Hematopoietic multipotent progenitor cell treated with erythropoietin and hydrocortisone succinate and interleukin-3 and kit ligand, for 4 days (in vitro differentiated cells): Measurements from ENCODE around the gene NECAB3.

ENCODE experiments used
- DNase-seq: peaks from one replicate; pipeline ENCODE4 v3.0.0-alpha.2; 2015

NECAB3 gene

DNA sequence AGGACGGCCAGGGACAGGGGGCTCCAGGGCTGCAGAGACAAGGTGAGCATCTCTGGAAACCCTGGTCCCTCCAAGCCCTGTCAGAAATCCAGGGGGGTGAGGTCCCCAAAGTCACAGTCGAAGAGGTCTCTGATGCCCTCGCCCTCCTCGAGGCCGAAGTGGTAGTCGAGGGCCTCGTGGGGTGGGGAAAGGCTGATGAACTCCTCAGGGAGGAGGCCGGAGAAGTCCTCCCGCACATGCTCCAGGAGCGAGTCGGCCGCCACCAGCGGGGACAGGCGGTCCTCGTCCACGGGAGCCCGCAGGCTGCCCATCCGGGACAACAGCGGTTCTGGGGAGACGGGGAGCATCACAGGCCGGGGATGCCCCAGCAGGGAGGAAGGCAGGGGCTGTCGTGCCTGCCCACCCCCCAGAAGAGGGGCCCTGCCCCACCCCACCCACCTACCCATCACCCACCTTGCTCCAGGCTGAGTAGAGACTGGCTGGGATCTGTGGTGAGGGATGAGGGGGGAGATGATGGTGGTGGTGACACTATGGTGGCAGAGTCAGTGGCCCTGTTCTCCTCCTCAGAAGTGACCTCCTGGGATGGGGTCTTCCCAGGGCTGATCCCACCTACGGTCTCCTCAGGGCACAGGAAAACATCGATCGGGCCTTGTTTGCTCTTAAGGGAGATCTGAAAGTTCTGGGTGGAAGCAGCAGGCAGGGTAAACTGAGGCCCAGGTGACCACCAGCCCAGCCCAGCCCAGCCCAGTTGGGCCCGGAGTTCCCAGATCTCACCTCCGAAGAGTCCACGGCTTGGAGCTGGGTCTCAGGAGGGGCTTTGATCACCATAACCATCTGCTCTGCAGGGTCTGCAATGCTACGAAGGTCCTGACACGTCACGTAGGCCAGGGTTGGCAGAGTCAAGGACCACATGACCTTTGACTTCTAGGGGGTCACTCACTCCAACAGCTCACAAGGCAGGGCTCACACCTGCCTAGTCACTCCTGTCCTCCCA, 2.7 kb upstream of the NECAB3 start:
- DNase-seq = no peak

DNA sequence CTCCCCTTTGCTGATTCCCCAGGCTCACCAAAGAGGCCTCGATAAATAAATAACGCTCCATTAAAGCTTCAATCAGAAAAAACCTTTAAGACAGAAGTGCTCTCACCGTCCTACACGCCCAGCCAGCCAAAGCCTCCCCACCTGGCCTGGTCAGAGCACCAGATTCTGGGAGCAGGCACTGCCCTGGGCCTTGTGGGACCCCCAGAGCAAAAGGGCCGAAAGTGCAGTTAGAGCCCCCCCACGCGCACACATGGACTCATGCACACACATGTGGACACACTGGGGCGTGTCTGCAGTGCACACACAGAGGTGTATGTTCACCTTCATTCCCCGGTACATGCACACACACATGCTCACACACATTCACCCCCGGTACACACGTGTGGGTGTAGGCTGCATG, 1.9 kb upstream of the NECAB3 start:
- no peak for DNase-seq

DNA sequence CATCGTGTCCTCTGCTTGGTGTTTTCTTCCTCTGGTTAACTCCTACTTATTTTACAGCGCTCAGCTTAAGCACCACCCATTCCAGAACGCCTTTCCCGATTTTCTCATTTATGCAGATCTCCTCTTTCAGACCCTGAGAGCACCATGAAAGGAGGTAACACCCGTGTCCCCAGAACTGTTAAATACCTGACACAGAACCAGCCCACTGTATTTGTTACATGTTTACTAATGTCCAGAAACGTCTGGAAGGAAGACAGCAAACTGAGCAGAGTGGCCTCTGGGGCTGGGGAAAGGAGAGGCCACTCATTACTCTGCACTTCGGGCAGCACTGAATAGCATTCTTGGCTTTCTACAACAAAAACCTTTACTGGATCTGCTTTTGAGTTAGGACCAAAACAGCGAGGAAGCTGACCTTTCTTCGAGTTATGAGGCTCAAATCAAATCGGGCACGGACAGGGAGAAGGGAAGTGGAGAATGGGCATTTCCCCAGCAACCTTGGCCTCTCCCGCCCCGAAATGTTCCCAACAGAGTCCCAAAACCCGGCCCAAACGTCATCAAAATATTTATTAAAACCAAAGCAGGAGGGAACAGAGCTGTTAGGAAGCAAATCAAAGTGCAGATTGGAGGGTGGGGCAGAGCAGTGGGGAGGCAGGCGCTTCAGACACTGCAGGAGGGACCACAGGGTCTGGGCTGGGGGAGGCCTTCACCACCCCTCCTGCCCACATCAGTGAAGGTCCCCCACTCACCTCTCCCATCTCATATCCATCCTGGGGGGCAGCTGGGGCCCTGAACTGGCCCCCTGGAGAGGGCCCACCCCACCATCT, 1.1 kb upstream of the NECAB3 start:
- no peak for DNase-seq

DNA sequence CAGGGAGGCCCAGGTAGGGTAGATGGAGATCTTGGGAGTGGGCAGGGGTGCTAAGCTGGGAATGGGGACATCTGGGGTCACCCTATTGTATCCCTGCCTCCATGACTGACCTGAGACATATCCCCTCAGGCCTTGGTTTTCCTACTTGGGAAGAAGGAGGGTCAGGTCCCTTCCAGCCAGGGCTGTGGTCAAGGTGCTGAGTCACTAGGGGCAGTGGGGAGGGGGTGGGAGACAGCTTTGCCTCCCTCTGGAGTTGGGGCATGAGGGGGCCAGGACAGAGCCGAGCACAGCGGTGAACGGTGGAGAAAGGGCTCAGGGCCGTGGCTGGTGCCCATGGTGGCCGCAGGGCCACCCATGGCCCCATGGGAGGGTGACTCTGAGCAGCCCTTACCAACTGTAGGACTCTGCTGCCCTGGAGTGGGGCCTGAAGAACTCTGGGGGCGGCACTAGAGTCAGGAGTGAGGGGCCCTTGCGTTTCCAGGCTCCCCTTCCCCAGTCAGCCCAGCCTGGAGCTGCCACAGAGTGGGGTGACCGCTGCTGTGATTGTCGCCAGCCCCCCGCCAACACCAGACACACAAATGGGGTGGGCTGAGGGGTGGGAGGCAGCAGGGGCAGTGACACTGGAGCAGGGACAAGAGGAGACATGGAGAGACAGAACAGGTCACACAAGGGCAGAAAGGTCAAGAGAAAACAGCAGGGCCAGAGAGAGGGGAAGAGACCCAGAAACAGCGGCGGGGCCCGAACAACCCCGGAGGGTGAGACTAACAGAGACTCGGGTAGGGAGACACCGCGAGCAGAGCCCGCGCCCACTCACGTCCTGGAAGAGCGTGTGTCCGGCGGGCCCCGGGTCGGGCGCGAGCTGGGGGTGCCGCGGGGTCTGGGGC, 576 bp downstream of the NECAB3 start:
- no peak for DNase-seq

DNA sequence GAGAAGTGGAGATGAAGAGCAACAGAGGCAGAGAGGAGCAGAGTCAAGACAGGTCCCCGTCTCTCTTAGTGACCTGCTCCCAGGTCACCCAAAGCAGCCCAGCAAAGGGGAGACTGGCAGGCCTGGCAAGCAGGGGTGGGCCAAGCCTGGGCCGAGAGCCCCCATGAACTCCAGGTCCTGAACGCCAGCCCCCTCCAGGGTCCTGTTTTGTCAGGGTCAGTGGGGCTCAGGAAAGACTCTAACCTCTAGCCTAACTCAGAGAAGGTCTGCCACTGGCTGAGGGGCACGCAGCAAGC, 1.2 kb downstream of the NECAB3 start:
- DNase-seq = no peak

DNA sequence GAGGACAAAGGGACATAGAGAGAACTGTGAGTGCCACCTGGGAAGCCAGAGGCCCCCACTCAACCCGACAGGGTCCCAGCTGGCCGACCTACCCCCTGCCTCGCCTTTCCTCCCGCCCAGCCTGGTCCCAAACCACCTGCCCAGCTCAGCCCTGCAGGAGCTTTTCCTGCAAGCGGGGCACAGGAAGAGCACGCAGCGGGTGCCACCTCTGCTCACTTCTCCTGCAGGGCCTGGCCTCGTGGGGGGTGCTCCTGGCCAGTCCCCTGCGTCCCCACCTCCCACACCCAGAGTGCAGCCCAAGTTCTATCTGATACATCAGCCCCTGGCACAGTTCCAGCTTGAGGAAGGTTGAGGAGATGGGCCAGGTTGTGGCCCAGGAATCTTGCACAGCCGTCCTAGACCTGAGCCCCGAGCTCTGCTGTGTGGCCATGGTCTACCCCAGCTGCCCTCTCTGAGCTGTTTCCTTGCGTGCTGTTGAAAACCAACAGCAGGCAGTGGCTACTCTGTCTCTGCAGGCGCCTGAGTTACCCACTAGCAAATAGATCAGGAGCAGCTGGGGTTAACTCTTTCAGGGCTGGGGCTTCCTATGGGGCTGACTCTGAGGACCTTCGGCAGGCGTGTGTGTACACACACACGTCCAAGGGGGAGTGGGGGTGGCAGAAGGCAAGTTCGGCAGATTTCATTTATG, 1.7 kb downstream of the NECAB3 start:
- no peak for DNase-seq

DNA sequence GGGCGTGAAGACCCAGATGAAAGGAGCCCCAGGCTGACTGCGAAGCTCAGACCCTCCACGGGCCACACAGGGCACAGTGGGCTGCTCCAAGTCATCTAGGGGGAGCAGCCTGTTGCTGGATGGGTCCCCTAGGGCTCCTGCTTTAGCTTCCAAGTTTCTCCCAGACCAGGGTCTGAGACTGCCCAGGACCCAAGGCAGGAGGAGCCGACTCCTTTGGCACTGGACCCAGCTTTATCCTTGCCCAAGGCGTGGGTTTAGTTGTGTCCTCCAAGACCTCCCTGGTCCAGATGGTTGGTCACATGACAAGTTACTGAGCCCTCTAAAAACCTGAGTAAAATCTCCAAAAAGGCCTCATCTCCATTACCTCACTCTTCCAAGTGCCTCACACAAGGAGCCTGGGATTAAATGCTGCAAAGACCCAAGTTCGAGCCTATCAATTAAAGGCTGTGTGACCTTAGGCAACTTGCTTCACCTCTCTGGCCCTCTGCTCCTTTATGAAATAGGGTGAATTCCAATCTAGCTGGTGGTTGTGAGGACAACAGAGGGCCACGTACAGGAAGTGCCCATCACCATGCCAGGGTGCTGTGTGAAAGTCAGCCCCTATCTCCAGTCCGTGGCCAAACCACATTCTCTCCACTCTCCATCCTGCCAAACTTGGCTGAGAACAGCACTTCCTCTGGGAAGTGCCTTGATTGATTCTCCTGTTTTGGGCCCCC, 2.5 kb downstream of the NECAB3 start:
- no peak for DNase-seq

DNA sequence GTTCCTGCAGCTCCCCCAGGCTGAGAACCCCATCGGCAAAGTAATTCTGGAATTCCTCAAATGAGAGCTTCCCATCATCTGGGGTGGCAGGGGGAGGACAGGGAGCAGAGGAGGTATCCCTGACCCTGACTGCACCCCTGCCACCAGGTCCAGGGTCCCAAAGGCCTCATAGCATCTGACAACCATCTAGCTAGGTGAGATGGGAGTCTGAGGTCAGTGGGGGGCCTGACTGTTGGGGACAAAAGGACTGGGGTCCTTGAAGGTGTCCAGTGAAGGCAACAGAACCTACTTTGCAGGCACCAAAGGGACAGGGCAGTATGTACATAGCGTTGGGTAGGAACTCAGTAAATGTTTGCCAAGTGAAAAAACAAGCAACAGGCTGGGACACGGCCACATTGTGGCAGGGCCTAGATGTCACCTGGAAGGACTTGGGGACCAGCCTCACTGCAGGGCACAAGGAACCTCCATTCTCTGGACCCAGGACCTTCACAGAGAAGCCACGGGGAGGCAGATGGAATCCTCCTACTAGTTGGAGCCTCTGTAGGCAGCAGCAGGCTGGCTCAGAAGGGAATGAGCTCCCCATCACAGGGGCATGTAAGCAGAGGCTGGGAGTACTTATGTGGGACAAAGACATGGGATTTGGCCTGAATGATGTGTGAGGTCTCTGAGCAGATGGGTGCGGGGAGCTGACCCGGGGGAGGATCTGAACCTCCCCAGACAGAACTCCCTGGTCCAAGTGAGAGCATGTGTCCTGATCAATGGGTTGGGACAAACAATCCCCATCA, 3.3 kb downstream of the NECAB3 start:
- no peak for DNase-seq

DNA sequence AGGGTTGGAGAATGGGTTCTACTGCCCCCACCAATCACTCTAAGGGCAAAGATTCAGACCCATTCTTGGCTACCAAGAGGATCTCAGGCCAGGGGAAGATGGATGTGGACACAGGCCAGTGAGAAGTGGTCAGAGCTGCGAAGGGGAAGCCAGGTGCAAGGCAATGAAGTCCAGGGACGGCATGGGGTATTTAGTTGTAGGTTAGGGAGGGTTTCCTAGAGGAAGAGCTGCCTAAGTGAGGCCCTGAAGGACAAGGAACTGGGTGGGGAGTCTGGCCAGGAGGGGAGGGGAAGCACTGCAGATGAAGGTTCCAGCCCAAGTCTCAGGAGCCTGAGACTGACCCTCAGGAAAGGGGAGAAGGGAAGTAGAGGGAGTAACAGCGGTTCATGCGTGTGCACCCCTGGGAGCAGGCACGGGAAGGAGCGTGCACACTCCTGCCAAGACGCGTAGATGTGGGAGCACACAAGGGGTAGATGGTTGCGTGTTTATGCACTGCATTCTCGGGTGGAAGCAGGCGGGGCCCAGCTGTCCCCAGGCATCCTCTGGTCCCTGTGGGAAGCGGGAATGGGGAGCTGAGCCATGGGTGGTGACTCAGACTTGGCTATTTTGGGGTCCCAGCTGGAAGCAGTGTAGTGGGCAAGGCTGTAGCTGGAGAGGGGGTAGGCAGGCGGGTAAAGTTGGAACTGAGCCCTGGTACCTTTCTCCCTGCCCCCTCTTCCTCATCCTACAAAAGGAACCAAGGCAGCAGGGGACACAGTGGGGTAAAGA, 4.2 kb downstream of the NECAB3 start:
- DNase-seq = no peak

DNA sequence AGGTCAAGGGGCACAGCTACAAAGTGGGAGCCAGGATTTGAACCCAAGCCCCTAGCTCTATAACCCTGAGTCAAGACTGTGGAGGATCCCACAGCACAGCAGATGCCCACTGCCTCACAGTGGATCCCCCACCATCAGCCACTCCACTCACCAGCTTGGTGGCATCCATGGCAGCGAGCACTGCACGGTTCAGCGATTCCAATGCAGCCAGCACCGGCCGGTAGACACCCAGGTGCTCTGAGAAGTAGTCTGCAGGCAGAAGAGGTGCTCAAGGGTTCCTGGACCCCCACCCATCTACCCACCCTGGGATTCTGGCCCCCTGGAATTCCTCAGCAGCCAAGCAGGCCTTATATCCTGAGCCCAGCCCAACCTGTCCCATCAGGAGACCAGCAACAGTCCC, 5.0 kb downstream of the NECAB3 start:
- no peak for DNase-seq

DNA sequence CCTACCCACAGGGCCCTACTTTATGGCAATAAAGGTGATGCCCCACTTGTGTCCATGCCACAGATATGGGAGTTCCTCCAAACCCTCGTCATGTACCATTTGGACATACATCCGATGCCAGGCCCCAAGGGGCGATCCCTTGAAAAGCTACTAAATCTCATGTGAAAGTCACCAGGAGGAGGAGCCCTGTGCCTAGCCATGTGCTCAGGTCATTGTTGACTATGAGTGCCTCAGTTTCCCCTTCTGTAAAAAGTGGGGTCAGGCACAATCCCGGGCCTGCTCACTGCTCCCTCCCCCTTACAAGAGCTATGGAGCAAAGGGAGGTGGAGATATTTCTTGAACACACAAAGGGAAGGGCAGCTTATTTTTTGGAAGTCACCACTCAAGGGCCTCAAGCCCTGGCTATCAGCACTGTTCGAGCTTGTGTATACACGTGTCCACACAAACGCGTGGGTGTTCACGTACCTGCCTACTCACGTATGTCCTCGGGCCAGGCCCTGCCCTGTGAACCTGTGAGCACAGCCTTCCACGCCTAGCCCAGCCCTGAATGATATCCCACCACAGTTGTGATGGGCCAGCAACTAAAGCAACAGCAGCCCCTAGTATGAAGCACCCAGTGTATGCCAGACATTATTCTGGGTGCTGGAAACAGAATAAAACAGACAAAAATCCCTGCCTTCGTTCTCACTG, 5.6 kb downstream of the NECAB3 start:
- no peak for DNase-seq

DNA sequence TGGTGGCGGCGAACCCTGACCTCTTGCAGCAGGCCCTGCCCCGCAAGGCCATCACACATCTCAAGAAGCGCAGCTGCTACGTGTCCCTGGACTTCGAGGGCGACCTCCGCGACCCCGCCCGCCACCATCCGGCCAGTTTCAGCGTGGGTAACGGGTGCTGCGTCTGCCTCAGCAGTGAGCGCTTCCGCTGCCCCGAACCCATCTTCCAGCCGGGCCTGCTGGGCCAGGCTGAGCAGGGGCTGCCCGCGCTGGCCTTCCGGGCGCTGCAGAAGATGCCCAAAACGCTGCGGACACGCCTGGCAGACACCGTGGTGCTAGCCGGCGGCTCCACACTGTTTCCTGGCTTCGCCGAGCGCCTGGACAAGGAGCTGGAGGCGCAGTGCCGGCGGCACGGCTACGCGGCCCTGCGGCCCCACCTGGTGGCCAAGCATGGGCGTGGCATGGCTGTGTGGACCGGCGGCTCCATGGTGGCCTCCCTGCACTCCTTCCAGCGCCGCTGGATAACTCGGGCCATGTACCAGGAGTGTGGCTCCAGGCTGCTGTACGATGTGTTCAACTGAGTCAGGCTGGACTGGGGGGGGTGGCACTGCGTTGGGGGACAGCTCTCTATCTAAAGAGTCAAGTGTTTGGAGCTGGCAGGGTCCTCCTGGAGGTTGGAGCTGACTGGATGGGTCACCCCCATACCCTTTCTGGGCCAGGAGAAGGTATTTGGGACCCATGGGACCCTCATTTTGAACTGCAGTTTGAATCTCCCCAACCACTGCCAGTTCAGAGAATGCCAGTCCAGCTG, 6.4 kb downstream of the NECAB3 start:
- peak; percentile 92 for DNase-seq

DNA sequence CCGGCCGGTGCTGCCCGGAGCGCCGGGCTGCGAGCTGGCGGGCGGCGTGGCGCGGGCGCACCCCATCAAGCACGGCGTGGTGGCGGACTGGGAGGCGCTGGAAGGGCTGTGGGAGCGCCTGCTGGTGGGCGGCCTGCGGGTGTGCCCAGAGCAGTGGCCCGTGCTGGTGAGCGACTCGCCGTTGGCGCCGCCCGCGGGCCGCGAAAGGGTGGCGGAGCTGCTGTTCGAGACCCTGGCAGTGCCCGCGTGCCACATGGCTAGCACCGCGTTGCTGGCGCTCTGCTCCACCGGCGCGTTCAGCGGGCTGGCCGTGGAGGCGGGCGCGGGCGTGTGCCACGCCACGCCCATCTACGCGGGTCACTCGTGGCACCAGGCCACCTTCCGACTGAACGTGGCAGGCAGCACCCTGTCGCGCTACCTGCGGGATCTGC, 7.0 kb downstream of the NECAB3 start:
- peak; percentile 72 for DNase-seq

DNA sequence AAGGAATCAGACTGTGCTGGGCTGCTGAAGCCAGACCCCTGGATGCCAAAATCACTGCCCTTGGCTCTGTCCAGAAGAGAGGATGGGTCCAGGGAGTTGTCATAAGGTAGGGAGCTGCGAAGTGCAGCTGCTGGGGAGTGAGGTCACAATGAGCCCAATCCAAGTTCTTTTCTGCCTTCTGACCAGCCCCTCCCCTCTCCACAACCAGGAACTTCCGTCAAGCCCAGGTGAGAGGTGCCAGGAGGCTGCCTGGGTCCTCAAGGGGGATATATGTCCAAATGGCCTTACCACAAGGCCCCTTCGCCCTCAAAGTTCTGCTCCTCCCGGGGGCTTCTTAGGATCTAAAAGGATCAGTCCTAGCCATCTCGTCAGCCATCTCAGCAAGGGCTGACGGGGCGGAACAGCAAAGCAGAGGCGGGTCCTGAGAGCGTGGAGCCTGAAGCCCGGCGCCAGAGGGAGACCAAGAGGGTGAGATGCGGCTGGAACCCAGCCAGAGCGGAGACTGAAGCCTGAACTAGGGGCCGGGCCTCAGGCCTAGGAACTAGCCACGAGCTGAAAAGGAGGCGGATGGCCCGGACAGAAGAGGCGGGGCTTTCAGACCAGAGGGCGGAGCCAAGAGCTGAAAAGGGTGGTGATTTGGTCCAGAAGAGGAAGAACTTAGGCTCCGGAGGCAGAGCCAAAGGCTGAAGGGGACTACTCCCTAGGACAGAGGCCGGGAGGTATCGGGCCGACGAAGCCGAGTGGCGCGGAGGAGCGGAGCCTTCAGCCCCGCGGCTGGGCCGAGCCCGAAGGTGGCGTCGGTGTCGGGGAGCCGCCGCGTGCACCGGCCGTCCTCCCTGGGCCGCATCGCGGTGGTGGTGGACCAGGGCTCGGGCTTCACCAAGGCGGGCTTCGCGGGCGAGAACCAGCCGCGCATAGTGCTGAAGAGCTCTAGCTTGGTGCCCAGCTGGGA, 7.7 kb downstream of the NECAB3 start, which contains the start of gene ACTL10:
ACTL10 (plus strand) TSS at position 651 of the 952 bp plus-strand sequence. CDS start 555 bp downstream, outside the sequence.
- DNase-seq = peak; percentile 99

DNA sequence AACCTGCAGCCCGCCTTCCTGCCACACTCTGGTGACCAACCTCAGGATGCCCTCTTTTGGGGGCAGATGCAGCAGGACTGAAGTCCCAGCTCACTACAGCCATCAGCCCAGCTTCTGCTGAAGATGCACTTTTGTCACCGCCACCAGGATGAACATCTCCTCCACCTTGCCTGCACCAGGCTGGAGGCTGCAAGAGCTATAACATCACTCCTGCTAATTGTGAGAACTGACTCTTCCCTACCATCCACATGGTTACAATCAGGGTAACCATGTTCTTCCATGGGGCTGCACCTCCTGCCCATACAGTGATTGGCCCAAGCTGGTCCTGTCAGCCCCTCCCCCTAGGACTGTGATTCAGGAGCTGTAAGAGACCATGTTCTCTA, 9.5 kb downstream of the NECAB3 start:
- DNase-seq = no peak

DNA sequence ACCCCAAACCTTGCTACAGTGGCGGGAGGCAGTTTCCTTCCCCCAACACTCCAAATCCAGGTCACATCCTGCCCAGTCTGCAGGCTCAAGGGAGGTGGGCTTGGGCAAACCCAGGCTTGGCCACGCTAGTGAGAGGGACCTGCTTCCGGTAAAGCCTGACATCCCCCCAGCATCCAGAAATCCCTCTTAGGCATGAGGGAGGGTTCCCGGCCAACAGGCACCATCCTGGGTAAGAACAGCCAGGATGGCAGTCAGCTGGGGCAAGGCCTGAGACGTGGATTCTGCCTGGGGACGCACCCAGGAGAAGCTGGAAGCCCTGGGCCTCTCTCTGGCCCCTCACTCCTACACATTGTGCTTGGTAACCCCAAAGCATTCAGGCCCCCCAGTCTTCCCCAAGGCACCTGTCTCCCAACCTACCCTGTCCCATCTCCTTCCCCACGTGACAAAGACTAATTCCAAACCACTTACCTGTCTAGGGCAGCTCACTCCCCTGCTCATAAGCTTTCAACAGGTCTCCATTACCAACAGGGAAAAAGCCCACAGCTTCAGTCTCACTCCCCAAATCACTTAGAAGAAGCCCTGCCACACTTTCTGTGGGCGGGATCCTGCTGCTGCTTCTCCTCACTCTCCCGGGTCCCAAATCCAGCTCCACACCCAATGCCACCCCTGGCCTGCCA, 10.0 kb downstream of the NECAB3 start:
- no peak for DNase-seq
